HUES6 (cell line): Measurements from ENCODE around the gene GDPGP1.
"Not testable (repeated sequence)": the region's sequence is repeated elsewhere in the genome, so short reads cannot be mapped to it uniquely, and the experiment has no call there.

Experiments used
- H3K27ac ChIP-seq: 2 replicates; pipeline ENCODE4 v1.7.0; 2013; ENCODE audit warnings: low read depth, mild to moderate bottlenecking, low read length, inconsistent platforms
- H3K27me3 ChIP-seq: 2 replicates; pipeline ENCODE4 v1.6.1; 2013; ENCODE audit warnings: low read length; ENCODE audit not compliant: control insufficient read depth, insufficient read depth
- H3K36me3 ChIP-seq: 2 replicates; pipeline ENCODE4 v1.6.1; 2013; ENCODE audit warnings: low read length; ENCODE audit not compliant: control insufficient read depth, insufficient read depth
- H3K4me1 ChIP-seq: 2 replicates; pipeline ENCODE4 v1.6.1; 2013; ENCODE audit warnings: low read length; ENCODE audit not compliant: control insufficient read depth, insufficient read depth
- H3K4me3 ChIP-seq: 2 replicates; pipeline ENCODE4 v1.5.1; 2013; ENCODE audit warnings: low read depth, low read length
- H3K9ac ChIP-seq: one replicate; pipeline ENCODE4 v1.6.1; 2013; ENCODE audit warnings: mild to moderate bottlenecking, low read length
- H3K9me3 ChIP-seq: 2 replicates; pipeline ENCODE4 v1.6.1; 2013; ENCODE audit warnings: low read depth, low read length; ENCODE audit not compliant: control insufficient read depth, insufficient read depth

Gene GDPGP1

DNA sequence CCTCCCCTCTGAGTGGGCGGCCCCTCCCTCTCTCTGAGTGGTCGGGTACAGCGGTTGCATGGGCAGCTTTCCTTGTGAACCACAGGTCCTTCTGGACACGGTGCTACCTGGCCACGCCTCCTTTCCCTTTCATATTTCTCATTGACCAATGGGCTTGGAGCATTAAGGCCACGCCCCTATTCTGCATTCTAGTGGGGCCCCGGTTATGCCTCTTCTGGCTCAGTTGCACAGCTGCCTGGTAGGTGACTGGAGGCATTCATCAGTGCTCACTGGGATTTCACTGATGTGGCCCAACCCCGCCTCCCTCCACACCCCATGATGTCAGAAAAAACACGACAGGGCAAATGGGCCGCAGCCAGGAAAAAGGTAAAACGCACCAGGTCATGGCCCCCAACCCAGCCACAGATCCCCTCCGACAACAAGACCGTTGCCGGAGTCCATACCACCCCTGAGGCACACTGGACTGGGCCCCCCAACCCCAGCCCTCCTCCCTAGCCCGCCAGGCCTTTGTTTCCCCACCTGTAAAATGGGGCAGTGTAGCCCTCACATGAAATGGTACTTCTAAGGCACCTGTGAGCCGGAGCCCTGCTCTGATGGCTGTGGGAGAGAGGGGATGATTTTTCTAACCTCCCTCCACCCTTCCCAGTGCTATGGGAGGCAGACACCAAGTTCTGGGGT is 57.8 kb downstream of the GDPGP1 start:
- Histone ChIP-seq H3K9me3 (no peaks in the 10 kb centered on the region), H3K4me3 (no peak overlapping the region), H3K4me1 (peaks cover 16% of the 10 kb centered on the region), H3K27ac (no peak overlapping the region), H3K27me3 (no peaks in the 10 kb centered on the region), H3K9ac (no peak overlapping the region), H3K36me3 (no peaks in the 10 kb centered on the region)

DNA sequence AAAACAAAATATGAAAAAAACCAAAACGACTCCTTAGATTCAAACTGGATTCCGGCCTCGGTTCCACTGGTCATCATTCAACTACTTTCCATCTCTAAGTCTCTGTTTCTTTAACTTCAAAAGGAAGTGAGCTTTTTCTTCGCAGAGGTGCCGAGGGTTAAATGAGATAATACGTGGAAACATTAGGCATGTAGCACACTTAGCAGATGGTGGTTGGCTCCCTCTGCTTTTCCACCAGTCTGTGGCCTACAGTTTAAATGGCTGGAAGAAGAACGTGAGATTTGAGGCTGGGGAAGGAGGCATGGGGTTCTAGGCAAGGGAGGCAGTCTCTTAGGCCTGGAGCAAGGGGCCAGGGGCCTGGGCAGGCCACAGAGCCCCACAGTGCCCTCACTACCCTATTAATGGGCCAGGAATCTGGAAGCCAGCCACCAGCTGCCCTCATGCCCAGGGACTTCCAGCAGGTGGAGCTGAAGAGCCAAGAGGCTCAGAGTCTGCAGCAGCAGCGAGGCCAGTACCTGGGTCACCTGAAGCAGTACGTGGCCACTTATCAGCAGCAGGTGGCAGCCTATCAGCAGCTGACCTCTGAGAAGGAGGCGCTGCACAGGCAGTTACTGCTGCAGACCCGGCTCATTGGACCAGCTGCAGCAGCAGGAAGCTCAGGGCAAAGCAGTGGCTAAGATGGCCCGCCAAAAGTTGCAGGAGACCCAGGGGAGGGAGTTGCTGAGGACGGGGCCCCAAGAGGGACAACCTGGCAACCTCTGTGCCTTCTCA is 59.2 kb downstream of the GDPGP1 start:
- not testable (repeated sequence) for H3K4me1 ChIP-seq, H3K36me3 ChIP-seq, H3K27ac ChIP-seq, H3K9me3 ChIP-seq, H3K4me3 ChIP-seq, H3K9ac ChIP-seq, H3K27me3 ChIP-seq

DNA sequence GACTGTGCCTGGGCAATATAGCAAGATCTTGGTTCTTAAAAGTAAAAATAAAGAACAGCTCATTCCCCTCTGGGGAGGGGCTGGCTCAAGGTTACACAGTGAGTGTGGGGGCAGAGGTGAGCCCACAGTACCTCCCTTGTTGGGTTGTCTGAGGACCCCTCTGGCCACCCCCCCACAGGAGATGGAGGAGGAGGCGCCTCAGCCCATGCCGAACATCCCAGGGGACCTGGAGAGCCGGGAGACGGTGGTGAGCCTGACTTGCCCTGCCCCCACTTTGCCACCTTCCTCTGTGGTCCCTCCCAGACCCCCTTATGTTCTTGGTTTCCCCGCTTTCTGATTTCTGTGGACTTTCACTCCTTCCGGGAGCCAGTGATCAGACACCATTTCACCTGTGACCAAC is 60.1 kb downstream of the GDPGP1 start:
- H3K36me3 ChIP-seq = no peaks in the 10 kb centered on the region
- peaks cover 8% of the 10 kb centered on the region; the same call in 1 of the 2 replicates for H3K4me1 ChIP-seq

DNA sequence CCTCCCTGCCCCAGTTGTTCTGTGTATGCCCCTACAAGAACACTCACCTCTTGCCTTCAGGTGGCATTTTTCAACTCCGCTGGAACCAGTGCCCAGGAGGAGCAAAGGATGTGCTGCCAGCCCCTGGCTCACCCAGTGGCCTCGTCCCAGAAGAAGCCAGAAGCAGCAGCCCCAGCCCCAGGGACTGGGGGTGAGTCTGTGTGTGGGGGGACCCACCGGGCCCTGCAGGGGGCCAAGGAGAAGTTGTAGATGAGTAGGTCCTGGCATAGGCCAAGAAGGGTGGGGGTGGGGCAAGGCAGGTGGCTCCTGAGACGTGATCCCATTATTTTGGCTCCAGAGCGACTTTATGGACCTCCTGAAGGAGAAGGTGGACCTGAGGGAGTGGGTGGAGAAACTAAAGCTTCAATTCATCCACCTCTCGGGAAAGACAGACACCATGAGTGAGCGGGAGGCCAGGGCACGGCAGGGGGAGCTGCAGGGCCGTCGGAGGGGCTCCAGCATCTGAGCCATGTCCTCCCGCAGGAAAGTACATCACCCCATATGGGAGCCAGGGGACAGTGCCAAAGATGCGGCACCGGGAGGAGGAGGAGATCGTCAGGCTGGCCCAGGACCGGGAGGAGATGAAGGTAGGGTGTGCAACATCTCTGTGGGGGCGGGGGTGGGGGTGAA is 60.7 kb downstream of the GDPGP1 start:
- H3K9ac ChIP-seq = no peak overlapping the region
- peaks cover 8% of the 10 kb centered on the region; the same call in 1 of the 2 replicates for H3K4me1 ChIP-seq
- no peaks in the 10 kb centered on the region for H3K27me3 ChIP-seq

More for the DNA sequence above, 60.1 kb downstream of the GDPGP1 start:
- Histone ChIP-seq H3K27ac (no peak overlapping the region), H3K4me3 (no peak overlapping the region), H3K9me3 (no peaks in the 10 kb centered on the region), H3K27me3 (no peaks in the 10 kb centered on the region), H3K9ac (no peak overlapping the region)

DNA sequence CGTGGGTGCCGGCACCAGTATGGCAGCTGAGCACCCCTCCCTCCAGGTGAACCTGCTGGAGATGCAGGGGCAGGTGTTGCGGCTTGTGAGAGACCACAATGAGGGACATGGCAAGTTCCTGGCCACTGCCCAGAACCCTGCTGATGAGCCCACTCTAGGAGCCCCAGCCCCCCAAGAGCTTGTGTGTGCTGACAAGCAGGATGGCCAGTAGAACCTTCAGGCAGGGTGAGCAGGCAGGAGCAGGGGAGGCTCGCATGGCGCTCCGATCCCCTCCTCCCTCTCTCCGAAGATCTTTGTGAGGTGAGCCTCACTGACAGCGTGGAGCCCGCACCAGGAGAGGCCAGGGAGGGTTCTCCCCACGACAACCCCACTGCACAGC is 61.2 kb downstream of the GDPGP1 start:
- Histone ChIP-seq H3K4me3 (no peak overlapping the region), H3K9me3 (no peaks in the 10 kb centered on the region), H3K27me3 (no peaks in the 10 kb centered on the region), H3K9ac (no peak overlapping the region), H3K36me3 (no peaks in the 10 kb centered on the region), H3K27ac (no peak overlapping the region), H3K4me1 (peaks cover 8% of the 10 kb centered on the region; the same call in 1 of the 2 replicates)

More for the DNA sequence above, 60.7 kb downstream of the GDPGP1 start:
- Histone ChIP-seq H3K36me3 (no peaks in the 10 kb centered on the region), H3K4me3 (no peak overlapping the region), H3K27ac (no peak overlapping the region), H3K9me3 (no peaks in the 10 kb centered on the region)
